ENCODE data around the gene SPEG.
A peak's percentile ranks its signal among the peaks of the same experiment; 100 is the strongest.

SPEG gene

GRCh38 chr2:219511547-219512325, 77.1 kb downstream of the SPEG start:
- DNase-seq (ENCODE audit: low spot score) = no peak

- DNase-seq (ENCODE audit: low spot score) = no peak
Observed at GRCh38 chr2:219512524-219513216, 78.0 kb downstream of the SPEG start.

GRCh38 chr2:219513787-219514186, 79.1 kb downstream of the SPEG start:
- DNase-seq (ENCODE audit: low spot score) = no peak

GRCh38 chr2:219514196-219514761, 79.6 kb downstream of the SPEG start, which contains the start of gene ASIC4:
TSS of gene ASIC4 (plus strand) at chr2:219514482. CDS start at chr2:219514725, 243 bp downstream.
- peak; percentile 87 for DNase-seq (ENCODE audit: low spot score)

- no peak for DNase-seq (ENCODE audit: low spot score)
Observed at GRCh38 chr2:219514836-219515235, 80.2 kb downstream of the SPEG start.

GRCh38 chr2:219515874-219516629, 81.4 kb downstream of the SPEG start:
- DNase-seq (ENCODE audit: low spot score) = no peak

GRCh38 chr2:219516888-219517287, 82.2 kb downstream of the SPEG start:
- DNase-seq (ENCODE audit: low spot score) = no peak

- no peak for DNase-seq (ENCODE audit: low spot score)
Observed at GRCh38 chr2:219517954-219518778, 83.5 kb downstream of the SPEG start.

- DNase-seq (ENCODE audit: low spot score) = no peak
Observed at GRCh38 chr2:219519526-219519916, 84.9 kb downstream of the SPEG start.

- DNase-seq (ENCODE audit: low spot score) = no peak
Observed at GRCh38 chr2:219520079-219520478, 85.4 kb downstream of the SPEG start.

- DNase-seq (ENCODE audit: low spot score) = peak; percentile 78
Observed at GRCh38 chr2:219521066-219521880, 86.6 kb downstream of the SPEG start.

GRCh38 chr2:219522111-219523030, 87.7 kb downstream of the SPEG start:
- DNase-seq (ENCODE audit: low spot score) = peak; percentile 71

GRCh38 chr2:219523031-219523671, 88.5 kb downstream of the SPEG start:
- no peak for DNase-seq (ENCODE audit: low spot score)

- DNase-seq (ENCODE audit: low spot score) = no peak
Observed at GRCh38 chr2:219524817-219525216, 90.2 kb downstream of the SPEG start.

GRCh38 chr2:219525533-219526232, 91.0 kb downstream of the SPEG start:
- DNase-seq (ENCODE audit: low spot score) = peak; percentile 92

GRCh38 chr2:219526320-219527075, 91.9 kb downstream of the SPEG start:
- no peak for DNase-seq (ENCODE audit: low spot score)

- DNase-seq (ENCODE audit: low spot score) = no peak
Observed at GRCh38 chr2:219527076-219527394, 92.4 kb downstream of the SPEG start.

Measured in SK-N-DZ (cell line).